ENCODE measurements around the gene RDH8. TPM values are rescaled to one million over a fixed set of nuclear protein-coding genes. Genes with fewer than 3 reads are reported as not detected.

The RDH8 gene
- total and polyA plus RNA-seq, 2 donors (not counting 1 experiment from before 2014, with no cell fraction given) = 0.06 TPM; not detected in 1

- TF ChIP-seq, protein P1, sequence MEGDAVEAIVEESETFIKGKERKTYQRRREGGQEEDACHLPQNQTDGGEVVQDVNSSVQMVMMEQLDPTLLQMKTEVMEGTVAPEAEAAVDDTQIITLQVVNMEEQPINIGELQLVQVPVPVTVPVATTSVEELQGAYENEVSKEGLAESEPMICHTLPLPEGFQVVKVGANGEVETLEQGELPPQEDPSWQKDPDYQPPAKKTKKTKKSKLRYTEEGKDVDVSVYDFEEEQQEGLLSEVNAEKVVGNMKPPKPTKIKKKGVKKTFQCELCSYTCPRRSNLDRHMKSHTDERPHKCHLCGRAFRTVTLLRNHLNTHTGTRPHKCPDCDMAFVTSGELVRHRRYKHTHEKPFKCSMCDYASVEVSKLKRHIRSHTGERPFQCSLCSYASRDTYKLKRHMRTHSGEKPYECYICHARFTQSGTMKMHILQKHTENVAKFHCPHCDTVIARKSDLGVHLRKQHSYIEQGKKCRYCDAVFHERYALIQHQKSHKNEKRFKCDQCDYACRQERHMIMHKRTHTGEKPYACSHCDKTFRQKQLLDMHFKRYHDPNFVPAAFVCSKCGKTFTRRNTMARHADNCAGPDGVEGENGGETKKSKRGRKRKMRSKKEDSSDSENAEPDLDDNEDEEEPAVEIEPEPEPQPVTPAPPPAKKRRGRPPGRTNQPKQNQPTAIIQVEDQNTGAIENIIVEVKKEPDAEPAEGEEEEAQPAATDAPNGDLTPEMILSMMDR (conservative IDR thresholded peaks at IDR 0.05 in 1 of 2, IDR thresholded peaks at IDR 0.05 in 1 of 2; ENCODE audit: low read depth in 1 of 2, low read length in 2 of 2) = no peak
- TF ChIP-seq EZH2 (IDR thresholded peaks at IDR 0.05; ENCODE audit: low read length, missing control alignments) = no peak
- H3K79me2 ChIP-seq (ENCODE audit: control insufficient read depth, insufficient read depth, low read length) = no peaks in the 10 kb centered on the region
- H3K9ac ChIP-seq (ENCODE audit: insufficient read depth, low read length) = no peak overlapping the region
- H3K36me3 ChIP-seq (ENCODE audit: control insufficient read depth, insufficient read depth, low read length) = peaks cover 3% of the 10 kb centered on the region
- no peaks in the 10 kb centered on the region for H3K9me3 ChIP-seq (ENCODE audit: control insufficient read depth, insufficient read depth, low read depth, low read length)
- no peaks in the 10 kb centered on the region for H4K20me1 ChIP-seq (ENCODE audit: control insufficient read depth, extremely low read depth, insufficient read depth, low read length)
- H2AFZ ChIP-seq (ENCODE audit: low read length) = no peak overlapping the region
- no peak overlapping the region for H3K4me3 ChIP-seq (replicated peaks in 1 of 4; ENCODE audit: control extremely low read depth in 1 of 4, insufficient read depth in 1 of 4, low read depth in 3 of 4, low read length in 4 of 4)
- no peak overlapping the region for H3K4me2 ChIP-seq (ENCODE audit: extremely low read depth, insufficient read depth, low read length)
- H3K27ac ChIP-seq (ENCODE audit: insufficient read depth, low read length) = no peak overlapping the region
- no peak for DNase-seq (ENCODE audit: low read depth in 2 of 2)
- no peaks in the 10 kb centered on the region for H3K4me1 ChIP-seq (ENCODE audit: control insufficient read depth, extremely low read depth, insufficient read depth, low read length)
- no peaks in the 10 kb centered on the region for H3K27me3 ChIP-seq (ENCODE audit: control insufficient read depth, insufficient read depth, low read length)
Measured at GRCh38 chr19:9981406-9982260, 31.6 kb upstream of the RDH8 start.

GRCh38 chr19:9986787-9987281 is 26.4 kb upstream of the RDH8 start:
- no peaks in the 10 kb centered on the region for H3K9me3 ChIP-seq (ENCODE audit: control insufficient read depth, insufficient read depth, low read depth, low read length)
- H3K4me2 ChIP-seq (ENCODE audit: extremely low read depth, insufficient read depth, low read length) = no peak overlapping the region
- H3K4me3 ChIP-seq (replicated peaks in 1 of 4; ENCODE audit: control extremely low read depth in 1 of 4, insufficient read depth in 1 of 4, low read depth in 3 of 4, low read length in 4 of 4) = no peak overlapping the region
- no peaks in the 10 kb centered on the region for H3K79me2 ChIP-seq (ENCODE audit: control insufficient read depth, insufficient read depth, low read length)
- no peak overlapping the region for H2AFZ ChIP-seq (ENCODE audit: low read length)
- TF ChIP-seq, protein P1 (conservative IDR thresholded peaks at IDR 0.05 in 1 of 2, IDR thresholded peaks at IDR 0.05 in 1 of 2; ENCODE audit: low read depth in 1 of 2, low read length in 2 of 2) = no peak
- TF ChIP-seq EZH2 (IDR thresholded peaks at IDR 0.05; ENCODE audit: low read length, missing control alignments) = no peak
- H4K20me1 ChIP-seq (ENCODE audit: control insufficient read depth, extremely low read depth, insufficient read depth, low read length) = no peaks in the 10 kb centered on the region
- H3K27me3 ChIP-seq (ENCODE audit: control insufficient read depth, insufficient read depth, low read length) = no peaks in the 10 kb centered on the region
- no peak overlapping the region for H3K27ac ChIP-seq (ENCODE audit: insufficient read depth, low read length)
- DNase-seq (ENCODE audit: low read depth in 2 of 2) = peak; percentile 33 to 56
- peaks cover 3% of the 10 kb centered on the region for H3K36me3 ChIP-seq (ENCODE audit: control insufficient read depth, insufficient read depth, low read length)
- no peak overlapping the region for H3K9ac ChIP-seq (ENCODE audit: insufficient read depth, low read length)
- H3K4me1 ChIP-seq (ENCODE audit: control insufficient read depth, extremely low read depth, insufficient read depth, low read length) = no peaks in the 10 kb centered on the region

DNA sequence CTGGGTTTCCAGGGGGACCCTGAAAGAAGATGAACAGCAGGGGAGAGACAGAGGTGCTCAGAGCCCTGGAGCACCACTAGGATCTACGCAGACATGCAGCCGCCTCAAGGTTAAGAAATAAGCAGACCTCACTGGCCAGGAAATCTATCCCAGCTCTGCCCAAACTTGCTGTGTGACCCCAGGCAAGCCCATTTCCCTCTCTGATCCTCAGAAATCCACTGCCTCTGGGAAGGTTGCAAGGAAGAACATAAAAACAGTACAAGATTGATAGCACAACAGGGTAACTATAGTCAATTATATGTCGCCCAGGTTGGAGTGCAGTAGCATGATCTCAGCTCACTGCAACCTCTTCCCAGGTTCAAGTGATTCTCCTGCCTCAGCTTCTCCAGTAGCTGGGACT is 23.8 kb upstream of the RDH8 start:
- DNase-seq (ENCODE audit: low read depth in 2 of 2) = no peak
- Histone ChIP-seq H3K9me3 (ENCODE audit: control insufficient read depth, insufficient read depth, low read depth, low read length) (no peaks in the 10 kb centered on the region), H3K36me3 (ENCODE audit: control insufficient read depth, insufficient read depth, low read length) (peaks cover 3% of the 10 kb centered on the region), H4K20me1 (ENCODE audit: control insufficient read depth, extremely low read depth, insufficient read depth, low read length) (no peaks in the 10 kb centered on the region), H3K4me2 (ENCODE audit: extremely low read depth, insufficient read depth, low read length) (no peak overlapping the region), H2AFZ (ENCODE audit: low read length) (no peak overlapping the region), H3K9ac (ENCODE audit: insufficient read depth, low read length) (no peak overlapping the region), H3K4me3 (replicated peaks in 1 of 4; ENCODE audit: control extremely low read depth in 1 of 4, insufficient read depth in 1 of 4, low read depth in 3 of 4, low read length in 4 of 4) (no peak overlapping the region), H3K79me2 (ENCODE audit: control insufficient read depth, insufficient read depth, low read length) (no peaks in the 10 kb centered on the region), H3K27me3 (ENCODE audit: control insufficient read depth, insufficient read depth, low read length) (no peaks in the 10 kb centered on the region), H3K27ac (ENCODE audit: insufficient read depth, low read length) (no peak overlapping the region), H3K4me1 (ENCODE audit: control insufficient read depth, extremely low read depth, insufficient read depth, low read length) (no peaks in the 10 kb centered on the region)
- TF ChIP-seq EZH2 (IDR thresholded peaks at IDR 0.05; ENCODE audit: low read length, missing control alignments) = no peak
- TF ChIP-seq, protein P1 (conservative IDR thresholded peaks at IDR 0.05 in 1 of 2, IDR thresholded peaks at IDR 0.05 in 1 of 2; ENCODE audit: low read depth in 1 of 2, low read length in 2 of 2) = no peak

Data from fibroblast of lung (primary cell).